Measurements from ENCODE around the gene NTSR1. TPM values are rescaled to one million over a fixed set of nuclear protein-coding genes. Genes with fewer than 3 reads are reported as not detected.

NTSR1 gene
- total and polyA plus RNA-seq, 4 donors = 0.03 to 0.33 (median 0.08) TPM; not detected in 1

DNA sequence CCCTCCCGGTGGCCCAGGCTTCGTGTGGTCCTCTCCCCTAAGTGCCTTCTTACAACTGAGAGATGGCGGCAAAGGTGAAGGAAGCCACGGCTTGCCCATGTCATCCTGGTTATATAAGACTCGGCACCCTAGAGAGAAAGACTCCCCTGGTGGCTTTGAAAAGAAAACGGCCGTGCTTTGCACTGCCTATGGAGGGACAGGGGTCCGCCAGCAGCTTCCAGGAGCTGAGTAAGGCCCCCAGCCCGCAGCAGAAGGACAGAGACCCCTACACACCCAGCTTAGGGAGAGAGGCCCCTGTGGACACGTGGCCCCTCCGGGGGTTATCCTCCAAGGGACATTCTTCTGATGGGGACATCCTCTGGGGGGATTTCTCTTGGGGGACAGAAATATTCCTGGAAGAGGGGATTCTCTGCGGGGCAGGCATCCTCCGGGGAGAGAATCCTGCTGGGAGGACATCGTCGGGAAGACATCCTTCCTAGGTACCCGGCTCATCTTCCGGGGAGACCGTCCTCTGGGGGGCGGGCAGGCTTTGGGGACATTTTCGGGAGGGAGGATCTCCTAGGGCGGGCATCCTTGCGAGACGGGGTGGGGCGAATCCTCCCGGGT is 95.5 kb downstream of the NTSR1 start:
- H3K4me1 ChIP-seq (ENCODE audit: control insufficient read depth in 4 of 4, insufficient read depth in 4 of 4, low read length in 3 of 4) = peaks cover 17 to 46% (median 30%) of the 10 kb centered on the region in 4 donors
- TF ChIP-seq TAF1 (conservative IDR thresholded peaks at IDR 0.05) (no peak), JUND (IDR thresholded peaks at IDR 0.05) (no peak), HNF4G (IDR thresholded peaks at IDR 0.05) (no peak), RAD21 (IDR thresholded peaks at IDR 0.05) (no peak), FOXA1 (IDR thresholded peaks at IDR 0.05) (no peak), SP1 (IDR thresholded peaks at IDR 0.05) (no peak), HNF4A (conservative IDR thresholded peaks at IDR 0.05) (no peak), NR2F2 (IDR thresholded peaks at IDR 0.05) (no peak)
- TF ChIP-seq, protein P1, sequence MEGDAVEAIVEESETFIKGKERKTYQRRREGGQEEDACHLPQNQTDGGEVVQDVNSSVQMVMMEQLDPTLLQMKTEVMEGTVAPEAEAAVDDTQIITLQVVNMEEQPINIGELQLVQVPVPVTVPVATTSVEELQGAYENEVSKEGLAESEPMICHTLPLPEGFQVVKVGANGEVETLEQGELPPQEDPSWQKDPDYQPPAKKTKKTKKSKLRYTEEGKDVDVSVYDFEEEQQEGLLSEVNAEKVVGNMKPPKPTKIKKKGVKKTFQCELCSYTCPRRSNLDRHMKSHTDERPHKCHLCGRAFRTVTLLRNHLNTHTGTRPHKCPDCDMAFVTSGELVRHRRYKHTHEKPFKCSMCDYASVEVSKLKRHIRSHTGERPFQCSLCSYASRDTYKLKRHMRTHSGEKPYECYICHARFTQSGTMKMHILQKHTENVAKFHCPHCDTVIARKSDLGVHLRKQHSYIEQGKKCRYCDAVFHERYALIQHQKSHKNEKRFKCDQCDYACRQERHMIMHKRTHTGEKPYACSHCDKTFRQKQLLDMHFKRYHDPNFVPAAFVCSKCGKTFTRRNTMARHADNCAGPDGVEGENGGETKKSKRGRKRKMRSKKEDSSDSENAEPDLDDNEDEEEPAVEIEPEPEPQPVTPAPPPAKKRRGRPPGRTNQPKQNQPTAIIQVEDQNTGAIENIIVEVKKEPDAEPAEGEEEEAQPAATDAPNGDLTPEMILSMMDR (IDR thresholded peaks at IDR 0.05; ENCODE audit: low read depth, low read length, missing input control) = no peak
- TF ChIP-seq, protein P2, sequence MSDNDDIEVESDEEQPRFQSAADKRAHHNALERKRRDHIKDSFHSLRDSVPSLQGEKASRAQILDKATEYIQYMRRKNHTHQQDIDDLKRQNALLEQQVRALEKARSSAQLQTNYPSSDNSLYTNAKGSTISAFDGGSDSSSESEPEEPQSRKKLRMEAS (IDR thresholded peaks at IDR 0.05) = no peak
- TF ChIP-seq, protein P3, sequence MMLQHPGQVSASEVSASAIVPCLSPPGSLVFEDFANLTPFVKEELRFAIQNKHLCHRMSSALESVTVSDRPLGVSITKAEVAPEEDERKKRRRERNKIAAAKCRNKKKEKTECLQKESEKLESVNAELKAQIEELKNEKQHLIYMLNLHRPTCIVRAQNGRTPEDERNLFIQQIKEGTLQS (IDR thresholded peaks at IDR 0.05) = no peak
- TF ChIP-seq, protein P4, sequence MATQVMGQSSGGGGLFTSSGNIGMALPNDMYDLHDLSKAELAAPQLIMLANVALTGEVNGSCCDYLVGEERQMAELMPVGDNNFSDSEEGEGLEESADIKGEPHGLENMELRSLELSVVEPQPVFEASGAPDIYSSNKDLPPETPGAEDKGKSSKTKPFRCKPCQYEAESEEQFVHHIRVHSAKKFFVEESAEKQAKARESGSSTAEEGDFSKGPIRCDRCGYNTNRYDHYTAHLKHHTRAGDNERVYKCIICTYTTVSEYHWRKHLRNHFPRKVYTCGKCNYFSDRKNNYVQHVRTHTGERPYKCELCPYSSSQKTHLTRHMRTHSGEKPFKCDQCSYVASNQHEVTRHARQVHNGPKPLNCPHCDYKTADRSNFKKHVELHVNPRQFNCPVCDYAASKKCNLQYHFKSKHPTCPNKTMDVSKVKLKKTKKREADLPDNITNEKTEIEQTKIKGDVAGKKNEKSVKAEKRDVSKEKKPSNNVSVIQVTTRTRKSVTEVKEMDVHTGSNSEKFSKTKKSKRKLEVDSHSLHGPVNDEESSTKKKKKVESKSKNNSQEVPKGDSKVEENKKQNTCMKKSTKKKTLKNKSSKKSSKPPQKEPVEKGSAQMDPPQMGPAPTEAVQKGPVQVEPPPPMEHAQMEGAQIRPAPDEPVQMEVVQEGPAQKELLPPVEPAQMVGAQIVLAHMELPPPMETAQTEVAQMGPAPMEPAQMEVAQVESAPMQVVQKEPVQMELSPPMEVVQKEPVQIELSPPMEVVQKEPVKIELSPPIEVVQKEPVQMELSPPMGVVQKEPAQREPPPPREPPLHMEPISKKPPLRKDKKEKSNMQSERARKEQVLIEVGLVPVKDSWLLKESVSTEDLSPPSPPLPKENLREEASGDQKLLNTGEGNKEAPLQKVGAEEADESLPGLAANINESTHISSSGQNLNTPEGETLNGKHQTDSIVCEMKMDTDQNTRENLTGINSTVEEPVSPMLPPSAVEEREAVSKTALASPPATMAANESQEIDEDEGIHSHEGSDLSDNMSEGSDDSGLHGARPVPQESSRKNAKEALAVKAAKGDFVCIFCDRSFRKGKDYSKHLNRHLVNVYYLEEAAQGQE (IDR thresholded peaks at IDR 0.05) = no peak
- TF ChIP-seq, protein P5, sequence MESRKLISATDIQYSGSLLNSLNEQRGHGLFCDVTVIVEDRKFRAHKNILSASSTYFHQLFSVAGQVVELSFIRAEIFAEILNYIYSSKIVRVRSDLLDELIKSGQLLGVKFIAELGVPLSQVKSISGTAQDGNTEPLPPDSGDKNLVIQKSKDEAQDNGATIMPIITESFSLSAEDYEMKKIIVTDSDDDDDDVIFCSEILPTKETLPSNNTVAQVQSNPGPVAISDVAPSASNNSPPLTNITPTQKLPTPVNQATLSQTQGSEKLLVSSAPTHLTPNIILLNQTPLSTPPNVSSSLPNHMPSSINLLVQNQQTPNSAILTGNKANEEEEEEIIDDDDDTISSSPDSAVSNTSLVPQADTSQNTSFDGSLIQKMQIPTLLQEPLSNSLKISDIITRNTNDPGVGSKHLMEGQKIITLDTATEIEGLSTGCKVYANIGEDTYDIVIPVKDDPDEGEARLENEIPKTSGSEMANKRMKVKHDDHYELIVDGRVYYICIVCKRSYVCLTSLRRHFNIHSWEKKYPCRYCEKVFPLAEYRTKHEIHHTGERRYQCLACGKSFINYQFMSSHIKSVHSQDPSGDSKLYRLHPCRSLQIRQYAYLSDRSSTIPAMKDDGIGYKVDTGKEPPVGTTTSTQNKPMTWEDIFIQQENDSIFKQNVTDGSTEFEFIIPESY (IDR thresholded peaks at IDR 0.05) = no peak
- H3K36me3 ChIP-seq (ENCODE audit: control insufficient read depth in 4 of 4, insufficient read depth in 3 of 4, low read depth in 1 of 4, low read length in 3 of 4) = peaks cover 5 to 24% (median 16%) of the 10 kb centered on the region in 4 donors
- H3K27ac ChIP-seq (ENCODE audit: low read depth in 1 of 2, low read length in 2 of 2) = peak overlapping the region; percentile 19 to 51
- H3K9me3 ChIP-seq (ENCODE audit: control insufficient read depth in 4 of 4, low read length in 3 of 4) = no peaks in the 10 kb centered on the region
- H3K27me3 ChIP-seq (ENCODE audit: control insufficient read depth in 4 of 4, insufficient read depth in 4 of 4, low read length in 3 of 4) = no peaks in the 10 kb centered on the region
- H3K9ac ChIP-seq (ENCODE audit: low read depth in 1 of 2, low read length in 2 of 2) = no peak overlapping the region
- 29% methylated on average over 25 of the region's 25 CpGs for WGBS
- H3K4me3 ChIP-seq (ENCODE audit: low read depth in 1 of 3, low read length in 3 of 3) = peak overlapping the region in 1 of 3 donors; percentile 94
- no peak for DNase-seq (ENCODE audit: low spot score)

DNA sequence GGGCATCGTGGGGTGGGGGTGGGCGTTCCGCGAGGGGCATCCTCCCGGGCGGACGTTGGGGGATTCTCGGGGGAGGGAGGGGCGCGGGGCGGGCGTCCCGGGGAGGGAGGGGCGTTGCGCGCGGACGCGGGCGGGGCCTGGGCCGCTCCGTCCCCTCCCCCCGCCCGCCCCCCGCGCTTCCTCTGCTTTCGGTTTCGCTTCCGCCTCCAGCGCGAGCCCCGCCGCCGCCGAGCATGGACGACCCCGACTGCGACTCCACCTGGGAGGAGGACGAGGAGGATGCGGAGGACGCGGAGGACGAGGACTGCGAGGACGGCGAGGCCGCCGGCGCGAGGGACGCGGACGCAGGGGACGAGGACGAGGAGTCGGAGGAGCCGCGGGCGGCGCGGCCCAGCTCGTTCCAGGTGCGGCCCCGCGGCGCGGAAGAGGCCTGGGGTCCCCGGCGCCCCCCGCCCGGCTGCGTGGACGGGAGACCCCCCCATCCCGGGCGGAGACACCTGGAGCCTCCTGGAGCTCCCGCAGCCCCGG is 96.1 kb downstream of the NTSR1 start, which contains the start of gene OGFR:
Gene OGFR, plus strand, starts transcription at position 209 of the 528 bp plus-strand sequence. Its CDS starts 25 bp downstream, at position 234.
- Histone ChIP-seq H3K36me3 (ENCODE audit: control insufficient read depth in 4 of 4, insufficient read depth in 3 of 4, low read depth in 1 of 4, low read length in 3 of 4) (peaks cover 11 to 29% (median 18%) of the 10 kb centered on the region in 4 donors), H3K9ac (ENCODE audit: low read depth in 1 of 2, low read length in 2 of 2) (peak within 1 kb of the TSS; percentile 78 to 84), H3K27ac (ENCODE audit: low read depth in 1 of 2, low read length in 2 of 2) (peak within 1 kb of the TSS; percentile 96), H3K9me3 (ENCODE audit: control insufficient read depth in 4 of 4, low read length in 3 of 4) (no peaks in the 10 kb centered on the region), H3K4me1 (ENCODE audit: control insufficient read depth in 4 of 4, insufficient read depth in 4 of 4, low read length in 3 of 4) (peaks cover 17 to 46% (median 30%) of the 10 kb centered on the region in 4 donors), H3K4me3 (ENCODE audit: low read depth in 1 of 3, low read length in 3 of 3) (peak within 1 kb of the TSS; percentile 83 to 94 (median 94)), H3K27me3 (ENCODE audit: control insufficient read depth in 4 of 4, insufficient read depth in 4 of 4, low read length in 3 of 4) (no peaks in the 10 kb centered on the region)
- WGBS = under 1% methylated on average over 77 of the region's 77 CpGs
- peak; percentile 74 for DNase-seq (ENCODE audit: low spot score)
- TF ChIP-seq NR2F2 (IDR thresholded peaks at IDR 0.05) (no peak), SP1 (IDR thresholded peaks at IDR 0.05) (no peak)
- TF ChIP-seq, protein P2 (IDR thresholded peaks at IDR 0.05) = no peak
- TF ChIP-seq, protein P5 (IDR thresholded peaks at IDR 0.05) = no peak
